Measurements from ENCODE around the gene DLGAP1.

The DLGAP1 gene

DNA sequence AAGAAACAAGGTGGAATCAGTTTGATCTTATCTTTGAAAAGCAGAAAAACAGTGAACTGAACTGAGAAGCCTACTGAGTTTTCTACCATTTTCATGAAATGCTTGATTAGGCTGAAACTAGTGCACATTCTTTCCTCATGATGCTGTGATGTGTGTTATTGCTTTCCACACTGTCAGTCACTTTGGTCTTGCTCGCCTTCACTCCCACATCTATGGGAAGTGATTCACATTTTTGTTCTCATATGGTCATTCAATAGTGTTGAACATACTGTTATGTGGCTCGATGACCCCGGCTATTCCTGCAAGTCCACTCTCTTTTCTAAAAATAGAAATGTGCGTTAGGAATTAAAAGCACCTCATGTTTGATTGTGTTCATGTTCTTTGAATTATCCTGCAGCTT lies 875.4 kb downstream of the DLGAP1 start:
- no peak for DNase-seq (ENCODE audit: low read depth)

DNA sequence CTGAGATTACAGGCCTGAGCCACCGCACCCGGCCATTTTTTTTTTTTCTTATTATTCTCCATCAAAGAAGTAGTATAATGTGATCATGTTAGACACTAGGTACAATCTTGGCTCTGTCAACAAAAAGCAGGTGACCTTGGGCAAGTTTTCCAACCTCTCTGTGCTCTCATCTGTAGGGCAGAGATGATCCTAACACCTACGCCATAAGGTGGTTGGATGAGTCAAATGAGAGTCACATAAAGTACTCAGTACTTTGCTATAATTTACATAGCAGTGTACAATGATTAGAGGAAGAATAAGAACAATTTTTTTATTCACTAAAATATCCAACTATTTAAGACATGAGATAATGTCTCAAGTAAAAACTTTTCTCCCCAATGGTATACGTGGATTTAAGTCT lies 876.5 kb downstream of the DLGAP1 start:
- DNase-seq (ENCODE audit: low read depth) = no peak

DNA sequence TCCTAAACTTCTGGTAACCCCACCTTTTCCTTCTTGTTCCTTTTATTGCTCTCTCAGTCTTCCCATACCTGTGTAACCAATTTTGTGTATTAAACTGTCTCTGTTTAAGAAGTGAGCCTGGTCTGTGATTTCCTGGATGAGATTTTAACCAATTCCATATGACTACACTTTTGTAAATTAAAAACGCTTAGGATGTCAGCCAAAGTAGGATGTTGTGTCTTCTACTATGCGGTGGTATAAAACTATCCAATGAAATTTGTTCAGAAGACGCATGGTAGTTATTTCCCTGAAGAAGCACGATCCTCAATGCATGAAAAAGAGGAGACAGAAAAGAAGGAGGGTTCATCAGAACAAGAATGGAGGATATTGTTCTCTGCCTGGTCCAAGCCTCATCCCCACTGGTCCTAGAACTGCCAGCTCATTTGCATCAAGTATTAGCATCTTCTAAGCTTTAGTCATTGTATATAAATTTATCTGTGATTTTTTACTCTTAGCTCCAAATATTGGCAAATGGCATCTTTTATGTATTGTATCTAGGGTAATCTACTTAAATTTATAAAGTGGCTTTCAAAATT lies 877.7 kb downstream of the DLGAP1 start:
- DNase-seq (ENCODE audit: low read depth) = no peak

DNA sequence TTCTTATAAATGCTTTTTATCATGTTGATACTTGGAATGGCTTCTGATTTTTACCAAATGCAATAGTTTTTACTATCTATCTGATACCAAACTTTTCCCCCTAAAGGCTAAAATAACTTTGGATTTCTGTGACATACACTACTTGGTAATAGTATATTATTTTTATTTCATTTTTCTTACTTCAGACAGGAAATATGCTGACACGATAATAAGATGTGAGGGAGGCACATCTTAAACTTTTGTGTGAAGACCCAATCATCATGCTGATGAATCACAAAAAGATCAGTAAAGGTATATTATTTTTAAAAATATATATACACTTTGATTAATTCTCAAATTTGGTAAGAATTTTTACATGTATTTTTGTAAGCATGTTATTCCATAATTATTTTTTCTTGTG lies 882.3 kb downstream of the DLGAP1 start:
- DNase-seq (ENCODE audit: low read depth) = no peak

DNA sequence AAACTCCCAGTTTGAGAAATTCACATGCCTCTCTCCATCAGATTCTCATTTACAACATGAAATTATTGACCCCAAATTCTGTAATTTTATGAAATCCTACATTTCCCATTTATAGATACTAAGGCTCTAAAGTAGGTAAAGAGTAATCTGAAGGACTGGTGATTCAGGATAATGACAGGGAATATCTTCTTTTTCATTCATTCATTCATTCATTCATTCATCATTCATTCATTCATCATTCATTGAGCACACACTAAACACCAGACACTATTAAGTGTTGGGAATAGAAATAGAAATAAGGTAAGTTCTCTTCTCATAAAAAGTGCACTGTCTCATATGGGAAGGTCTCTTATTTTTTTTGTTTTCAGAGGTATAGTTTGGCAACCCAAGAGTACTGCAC lies 888.3 kb downstream of the DLGAP1 start:
- DNase-seq (ENCODE audit: low read depth) = no peak

DNA sequence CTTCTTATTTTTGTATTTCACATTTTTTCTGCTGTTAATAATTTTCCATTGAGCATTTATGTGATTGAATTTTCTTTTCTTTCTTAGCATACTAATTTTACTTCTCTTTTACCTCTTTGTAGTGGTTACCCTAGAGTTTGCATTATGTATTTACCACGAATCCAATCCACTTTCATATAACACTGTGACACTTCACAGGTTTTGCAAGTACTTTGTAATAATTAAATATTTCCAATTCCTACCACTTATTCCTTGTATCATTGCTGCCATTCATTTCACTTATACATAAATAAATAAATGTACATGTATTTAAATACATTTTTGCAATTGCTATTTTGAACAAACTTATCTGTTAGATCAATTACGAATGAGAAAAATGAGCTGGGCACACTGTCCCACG lies 894.4 kb downstream of the DLGAP1 start:
- no peak for DNase-seq (ENCODE audit: low read depth)

DNA sequence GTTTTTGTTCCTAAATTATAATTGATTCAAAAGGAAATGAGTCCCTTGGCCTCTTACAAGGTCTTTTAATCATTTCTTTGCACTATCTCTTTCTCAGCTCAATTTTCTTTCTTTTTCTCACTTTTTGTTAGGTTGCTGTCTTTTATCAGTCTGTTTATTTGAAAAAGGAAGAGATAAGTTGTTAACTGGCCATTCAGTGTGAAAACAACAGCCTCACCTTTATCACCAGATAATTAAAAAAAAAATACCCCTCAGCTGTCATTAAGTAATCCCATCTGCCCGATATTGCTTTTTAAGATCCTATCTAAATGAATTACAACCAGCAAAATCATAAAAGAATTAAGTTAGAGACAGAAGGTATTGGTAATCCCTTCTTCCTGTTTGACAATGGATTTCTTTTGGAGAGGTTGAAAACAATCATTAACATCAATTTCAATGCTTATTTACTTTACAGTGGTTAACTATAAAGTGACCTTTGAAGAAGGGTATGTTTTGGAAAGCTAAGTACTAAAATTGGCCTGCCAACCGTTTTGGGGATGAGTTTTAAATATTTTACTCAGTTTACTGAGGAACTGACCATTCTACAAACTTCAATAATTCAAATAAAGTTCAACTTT lies 900.2 kb downstream of the DLGAP1 start:
- DNase-seq (ENCODE audit: low read depth) = no peak

DNA sequence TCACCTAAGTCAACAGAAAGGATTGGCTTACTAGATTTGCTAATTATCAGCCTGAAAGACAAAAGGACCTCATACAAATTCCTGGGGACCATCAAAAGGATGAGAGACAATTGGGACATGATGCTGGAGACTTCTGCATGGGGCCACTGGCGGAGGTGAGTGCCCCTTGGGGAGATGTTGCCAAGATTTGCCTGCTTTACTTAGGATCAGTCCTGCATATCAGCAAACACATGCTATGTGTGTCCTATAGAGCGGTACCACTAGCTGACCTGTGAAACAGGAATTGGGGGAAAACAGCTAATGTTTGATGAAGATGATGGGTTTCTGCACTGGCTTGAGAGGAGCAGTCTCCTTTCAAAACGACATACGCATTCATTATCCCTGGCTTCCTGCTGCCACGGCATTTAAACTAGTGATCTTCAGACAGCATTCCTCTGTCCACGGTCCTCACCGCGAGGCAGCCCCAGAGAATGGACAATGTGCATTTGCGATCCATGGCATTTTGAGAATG lies 901.0 kb downstream of the DLGAP1 start:
- no peak for DNase-seq (ENCODE audit: low read depth)

DNA sequence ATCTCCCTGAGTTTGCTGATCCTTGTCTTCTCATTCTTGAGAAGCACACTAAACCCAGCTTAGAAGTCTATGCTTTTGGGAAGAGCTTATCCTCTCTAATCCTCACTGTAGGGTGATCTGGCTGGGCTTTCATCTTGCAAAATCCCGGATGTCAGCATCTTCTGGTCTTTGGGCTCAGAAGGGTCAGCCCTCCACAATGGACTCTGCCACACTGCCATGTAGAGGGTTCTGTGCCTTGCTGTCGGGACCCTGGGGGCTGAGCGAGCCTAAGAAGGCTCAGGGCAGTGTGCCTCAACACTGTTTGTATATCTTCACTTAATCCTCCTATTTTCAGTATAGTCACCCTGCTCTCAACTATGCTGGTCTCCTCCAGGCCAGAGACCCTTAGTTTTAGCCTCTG lies 902.8 kb downstream of the DLGAP1 start:
- no peak for DNase-seq (ENCODE audit: low read depth)

DNA sequence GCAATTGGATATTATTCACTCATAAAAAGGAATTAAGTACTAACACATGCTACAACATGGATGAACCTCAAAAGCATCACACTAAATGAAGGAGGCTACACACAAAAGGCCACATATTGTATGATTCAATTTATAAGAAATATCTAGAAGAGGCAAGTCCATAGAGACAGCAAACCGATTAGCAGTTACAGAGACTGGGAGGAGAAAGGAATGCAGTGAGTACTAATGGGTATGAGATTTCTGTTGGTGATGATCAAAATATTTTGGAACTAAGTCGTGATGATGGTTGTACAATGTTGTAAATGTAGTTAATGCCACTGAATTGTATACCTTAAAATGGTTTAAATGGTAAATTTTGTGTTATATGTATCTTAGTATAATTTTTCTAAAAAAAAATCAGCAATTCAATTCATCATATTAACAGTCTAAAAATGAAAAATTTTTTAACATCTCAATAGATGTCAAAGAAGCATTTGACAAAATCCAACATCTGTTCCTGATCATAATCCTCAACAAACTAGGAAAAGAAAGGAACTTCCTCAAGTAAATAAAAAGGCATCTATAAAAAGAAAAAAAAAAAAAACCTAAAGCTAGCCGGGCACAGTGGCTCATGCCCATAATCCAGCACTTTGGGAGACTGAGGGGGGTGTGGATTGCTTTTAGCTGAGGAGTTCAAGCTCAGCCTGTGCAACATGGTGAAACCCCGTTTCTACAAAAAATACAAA lies 907.1 kb downstream of the DLGAP1 start:
- DNase-seq (ENCODE audit: low read depth) = no peak

DNA sequence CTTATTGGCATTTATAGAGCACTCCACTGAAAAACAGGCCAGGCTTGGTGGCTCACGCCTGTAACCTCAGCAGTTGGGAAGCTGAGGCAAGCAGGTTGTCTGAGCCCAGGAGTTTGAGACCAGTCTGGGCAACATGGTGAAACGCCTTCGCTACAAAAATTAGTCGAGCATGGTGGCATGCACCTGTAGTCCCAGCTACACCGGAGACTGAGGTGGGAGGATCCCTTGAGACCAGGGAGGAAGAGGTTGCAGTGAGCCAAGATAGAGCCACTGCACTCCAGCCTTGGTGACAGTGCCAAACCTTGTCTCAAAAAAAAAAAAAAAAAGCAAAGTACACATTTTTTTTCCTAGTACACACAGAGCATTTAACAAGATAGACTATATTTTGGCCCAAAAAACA lies 909.0 kb downstream of the DLGAP1 start:
- no peak for DNase-seq (ENCODE audit: low read depth)

DNA sequence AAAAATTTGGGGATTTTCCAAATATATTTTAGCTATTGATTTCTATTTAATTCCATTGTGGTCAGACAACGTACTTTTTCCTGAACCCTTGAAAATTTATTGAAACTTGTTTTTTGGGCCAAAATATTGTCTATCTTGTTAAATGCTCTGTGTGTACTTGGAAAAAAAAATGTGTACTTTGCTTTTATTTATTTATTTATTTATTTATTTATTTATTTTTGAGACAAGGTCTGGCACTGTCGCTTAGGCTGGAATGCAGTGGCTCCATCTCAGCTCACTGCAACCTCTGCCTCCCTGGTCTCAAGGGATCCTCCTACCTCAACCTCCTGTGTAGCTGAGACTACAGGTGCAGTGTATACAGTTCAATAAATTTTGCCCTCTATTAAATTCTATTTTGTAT lies 910.6 kb downstream of the DLGAP1 start:
- DNase-seq (ENCODE audit: low read depth) = no peak

DNA sequence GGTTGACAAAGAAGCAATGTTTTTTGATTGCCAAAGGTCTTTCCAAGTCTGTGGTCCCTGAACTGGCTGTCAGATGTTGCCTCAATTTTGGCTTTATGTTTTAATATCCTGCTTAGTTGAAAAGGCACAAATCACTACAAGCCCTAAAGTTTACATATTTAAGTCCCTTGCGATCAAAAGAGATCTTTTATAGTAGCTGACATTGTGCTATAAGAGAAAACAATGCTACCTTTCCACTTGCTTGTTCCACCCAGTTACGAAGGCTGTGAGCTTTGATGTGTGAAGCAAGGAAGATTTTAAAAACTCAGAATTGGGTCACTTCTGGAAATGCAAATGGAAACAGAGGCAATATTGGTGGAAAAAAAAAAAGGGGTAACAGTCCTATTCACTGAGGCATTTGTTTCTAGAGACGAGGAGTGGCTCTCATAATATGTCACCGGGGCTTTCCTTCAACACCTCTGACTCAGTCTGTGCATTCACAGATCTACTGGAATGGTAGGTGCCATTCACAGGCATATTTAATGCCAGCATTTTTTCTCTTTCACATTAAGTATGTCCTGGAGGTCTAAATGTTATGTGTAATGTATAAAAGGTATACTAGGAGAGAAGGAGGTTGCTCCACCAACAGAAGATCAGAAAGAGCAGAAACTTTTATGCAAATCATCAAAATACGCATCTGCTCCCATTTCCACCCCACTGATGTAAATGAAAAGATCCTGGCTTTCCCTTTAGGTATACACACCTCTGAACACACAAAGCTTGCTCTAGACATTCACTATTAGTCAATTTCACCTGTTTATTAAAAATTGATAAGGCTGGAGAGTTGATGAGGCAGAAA lies 913.3 kb downstream of the DLGAP1 start:
- no peak for DNase-seq (ENCODE audit: low read depth)

DNA sequence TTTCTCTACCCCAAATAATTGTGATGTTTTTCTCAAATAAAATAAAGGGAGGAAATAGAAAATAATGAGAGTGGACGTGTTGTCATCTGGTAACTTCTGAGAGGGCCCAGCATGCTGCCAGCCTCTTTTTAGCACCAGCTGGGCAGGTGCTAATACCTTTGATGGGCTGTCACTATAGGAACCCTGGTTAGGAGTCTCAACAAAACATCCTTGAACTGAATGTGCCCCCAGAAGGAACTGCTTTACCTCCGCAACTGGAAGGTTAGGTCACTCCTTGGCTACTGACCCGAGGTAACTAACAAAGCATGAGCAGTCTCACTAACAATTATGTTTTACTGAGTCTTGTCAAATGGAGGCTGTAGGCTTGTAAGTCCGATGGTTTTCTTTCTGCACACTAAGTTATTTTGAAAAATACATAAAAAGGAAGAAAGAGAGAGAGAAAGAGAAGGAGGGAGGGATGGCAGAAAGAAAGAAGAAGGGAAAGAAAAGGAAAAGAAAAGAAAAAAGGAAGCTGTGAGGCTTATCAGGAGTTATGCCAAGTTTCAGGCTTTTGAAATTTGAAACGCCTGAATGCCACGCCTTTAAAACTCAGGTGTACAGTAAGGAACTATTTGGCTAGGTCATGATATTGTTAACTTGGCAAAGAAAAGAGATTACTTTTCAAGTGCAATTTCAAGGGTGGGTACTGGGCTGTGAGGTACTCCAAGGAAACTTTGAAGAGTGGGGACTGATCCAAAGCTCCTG lies 914.1 kb downstream of the DLGAP1 start:
- no peak for DNase-seq (ENCODE audit: low read depth)

DNA sequence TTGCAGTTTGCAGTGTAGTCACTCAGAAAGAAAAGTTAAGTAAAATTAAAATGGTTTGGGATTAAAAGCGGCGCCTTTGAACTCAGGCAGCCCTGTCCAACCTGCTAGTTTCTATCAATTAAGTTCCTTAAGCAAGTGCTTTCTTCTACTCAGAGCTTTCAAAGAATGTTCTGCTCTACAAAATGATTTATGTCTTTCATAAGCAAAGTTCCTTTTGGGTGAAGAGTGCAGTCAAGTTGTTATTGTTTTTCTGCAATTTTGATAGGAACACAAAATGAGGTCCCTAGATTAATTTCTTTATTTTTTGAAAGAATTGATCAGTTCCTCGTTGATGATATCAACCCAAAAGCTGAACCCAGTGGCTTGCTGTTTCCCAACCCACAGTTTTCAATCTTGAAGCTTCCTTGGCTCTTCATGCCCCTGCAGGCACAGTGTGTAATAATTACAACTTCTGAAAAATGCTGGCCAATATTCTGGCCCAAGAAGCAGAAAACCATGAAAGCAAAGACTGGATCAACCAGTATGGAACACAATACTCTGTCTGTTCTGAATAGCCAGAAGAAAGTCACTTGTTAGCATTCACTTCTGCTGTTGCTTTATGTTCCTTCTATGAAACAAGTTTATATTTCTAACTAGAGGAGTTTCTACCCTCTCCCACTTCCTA lies 916.0 kb downstream of the DLGAP1 start:
- no peak for DNase-seq (ENCODE audit: low read depth)

DNA sequence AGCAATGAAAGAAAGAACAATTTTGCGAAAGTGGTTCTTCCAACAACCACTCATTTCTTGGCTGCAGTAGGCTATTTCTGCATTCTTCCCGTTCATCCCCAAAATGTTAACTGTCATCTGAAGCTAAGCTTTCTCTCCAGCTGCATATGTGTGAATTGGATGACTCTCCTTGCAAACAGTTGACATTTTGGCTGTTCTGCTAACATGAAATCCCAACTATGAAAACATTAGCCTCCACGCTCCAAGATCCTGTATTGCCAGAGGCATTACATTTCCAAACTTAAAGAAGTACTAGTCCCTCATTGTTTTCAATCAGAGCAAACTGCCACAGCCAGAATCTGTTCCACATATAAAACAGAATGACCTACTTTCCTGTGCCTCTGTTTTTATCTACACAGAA lies 916.7 kb downstream of the DLGAP1 start:
- no peak for DNase-seq (ENCODE audit: low read depth)

DNA sequence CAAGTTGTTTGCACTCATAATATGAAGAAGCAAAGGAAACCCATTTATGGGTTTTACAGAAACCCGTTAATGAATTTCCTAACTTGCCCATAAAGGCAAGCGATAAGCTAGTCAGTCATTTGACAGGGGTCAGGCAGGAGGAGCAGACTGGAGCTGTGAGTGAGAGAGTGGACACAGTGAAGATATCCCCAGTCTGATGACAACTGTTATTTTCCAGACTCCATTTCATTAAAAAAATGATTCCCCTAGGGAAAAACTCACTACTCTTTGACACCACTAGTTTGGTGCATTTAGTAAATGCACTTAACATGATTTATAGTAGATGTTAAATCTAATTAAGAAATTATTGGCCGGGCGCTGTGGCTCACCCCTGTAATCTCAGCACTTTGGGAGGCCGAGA lies 924.3 kb downstream of the DLGAP1 start:
- DNase-seq (ENCODE audit: low read depth) = no peak

DNA sequence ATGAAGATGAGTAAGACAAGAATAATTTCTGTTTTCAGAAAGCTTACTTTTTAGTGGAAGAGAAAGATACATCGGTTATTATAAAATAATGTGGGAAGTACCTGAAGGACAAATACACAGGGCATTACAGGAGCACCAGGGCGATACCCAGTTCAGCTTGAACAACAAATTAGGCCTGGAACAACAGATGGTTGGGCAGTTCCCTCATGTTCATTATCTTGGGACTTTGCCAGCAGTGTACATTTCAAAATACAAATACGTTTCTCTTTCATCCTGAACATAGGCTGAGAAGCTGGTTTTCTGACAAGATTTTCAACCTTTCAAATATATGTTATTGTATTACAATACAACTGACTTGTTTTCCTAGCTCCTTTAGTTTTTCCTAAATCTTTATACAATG lies 925.5 kb downstream of the DLGAP1 start:
- peak; percentile 2 for DNase-seq (ENCODE audit: low read depth)

DNA sequence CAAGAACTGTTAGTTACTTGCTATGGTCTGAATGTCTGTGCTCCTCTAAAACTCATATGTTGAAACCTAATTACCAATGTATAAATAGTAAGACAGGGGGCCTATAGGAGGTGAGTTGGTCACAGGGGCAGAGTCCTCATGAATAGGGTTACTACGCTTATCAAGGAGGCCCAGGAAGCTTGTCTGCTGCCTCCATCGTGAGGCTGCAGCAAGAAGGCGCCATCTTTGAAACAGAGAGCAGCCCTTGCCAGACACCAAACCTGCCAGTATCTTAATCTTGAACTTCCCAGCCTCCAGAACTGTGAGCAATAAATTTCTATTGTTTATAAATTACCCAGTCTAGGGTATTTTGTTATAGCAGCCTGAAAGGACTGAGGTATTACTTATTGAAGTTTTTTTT lies 926.0 kb downstream of the DLGAP1 start:
- no peak for DNase-seq (ENCODE audit: low read depth)

DNA sequence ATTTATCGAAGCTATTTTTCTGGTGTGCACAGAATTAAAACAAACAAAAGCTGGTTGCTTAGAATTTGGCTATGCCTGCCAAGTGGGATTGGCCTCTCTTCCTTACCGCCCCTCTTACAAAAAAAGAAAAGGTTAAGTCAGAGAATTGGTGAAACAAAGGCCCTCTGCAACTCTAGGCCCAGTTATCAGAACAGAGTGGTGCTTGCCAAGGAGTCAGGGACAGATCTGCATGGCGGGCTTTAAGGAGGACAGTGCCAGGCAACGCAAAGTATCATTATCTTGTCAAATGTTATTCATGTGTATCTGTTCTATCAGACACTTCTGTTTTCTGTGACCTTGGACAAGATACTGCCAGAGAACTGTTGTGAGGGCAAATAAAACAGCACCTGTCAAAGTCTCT lies 926.9 kb downstream of the DLGAP1 start:
- no peak for DNase-seq (ENCODE audit: low read depth)

Measured in HS-27A (cell line).